Vagina (tissue), 2 donors: ENCODE results near the gene TBCD. TPM values are rescaled to one million over a fixed set of nuclear protein-coding genes. Genes with fewer than 3 reads are reported as not detected.

Source experiments
- DNase-seq, 2 donors: peaks; one replicate each; pipeline ENCODE4 v3.0.0-alpha.2; 2017; ENCODE audit errors: extremely low spot score in 2 of 2
- H3K27ac ChIP-seq: fragments of 200-600 bp; sonication (generic); one replicate; pipeline ENCODE4 v1.5.1; 2019
- H3K27me3 ChIP-seq: fragments of 200-600 bp; sonication (generic); one replicate; pipeline ENCODE4 v1.5.1; 2019
- H3K36me3 ChIP-seq, 2 donors: fragments of 200-600 bp; sonication (generic); one replicate each; pipeline ENCODE4 v1.5.1; 2017 to 2019
- H3K4me1 ChIP-seq: fragments of 200-600 bp; sonication (generic); one replicate; pipeline ENCODE4 v1.5.1; 2019
- H3K4me3 ChIP-seq, 2 donors: fragments of 200-600 bp; sonication (generic); 1 replicate in 1 of 2; 2 replicates in 1 of 2; pipeline ENCODE4 v1.5.1; 2016 to 2019
- H3K9me3 ChIP-seq: fragments of 200-600 bp; sonication (generic); one replicate; pipeline ENCODE4 v1.5.1; 2019
- POLR2A ChIP-seq, 2 donors: fragments of 450-650 bp; IDR thresholded peaks; one replicate each; pipeline ENCODE4 v1.6.1; 2017; ENCODE audit warnings: antibody characterized with exemption in 2 of 2, mild to moderate bottlenecking in 2 of 2, moderate library complexity in 2 of 2
- POLR2AphosphoS5 ChIP-seq, 2 donors: sonication (generic); formaldehyde crosslinking; IDR thresholded peaks; one replicate each; pipeline ENCODE4 v1.9.0; 2017; ENCODE audit warnings: antibody characterized with exemption in 2 of 2, mild to moderate bottlenecking in 2 of 2, low read depth in 1 of 2; ENCODE audit not compliant: insufficient read depth in 1 of 2
- intact Hi-C: fragments of 100-400 bp; cut with DNase I; formaldehyde crosslinking; loops from one replicate; pipeline ENCODE4 v1.15.1; 2023
- total RNA-seq: library from RNA; depleted of rRNA; stranded (reverse); fragments of >200 nt; gene quantifications from one replicate; pipeline ENCODE4 v1.2.3, GENCODE V29; 2016
- TF ChIP-seq, protein P1 (sequence below), 3 experiments: fragments of 450-650 bp in 2 of 3; fragments of 200-600 bp in 1 of 3; sonication (generic) in 1 of 3; IDR thresholded peaks; one replicate each; pipeline ENCODE4 v1.5.1; 2017 to 2019; ENCODE audit warnings: antibody characterized with exemption in 3 of 3, mild to moderate bottlenecking in 2 of 3, moderate library complexity in 2 of 3

The TBCD gene
- total RNA-seq, 1 donor from 2014 or later, result 79.3 TPM

DNA sequence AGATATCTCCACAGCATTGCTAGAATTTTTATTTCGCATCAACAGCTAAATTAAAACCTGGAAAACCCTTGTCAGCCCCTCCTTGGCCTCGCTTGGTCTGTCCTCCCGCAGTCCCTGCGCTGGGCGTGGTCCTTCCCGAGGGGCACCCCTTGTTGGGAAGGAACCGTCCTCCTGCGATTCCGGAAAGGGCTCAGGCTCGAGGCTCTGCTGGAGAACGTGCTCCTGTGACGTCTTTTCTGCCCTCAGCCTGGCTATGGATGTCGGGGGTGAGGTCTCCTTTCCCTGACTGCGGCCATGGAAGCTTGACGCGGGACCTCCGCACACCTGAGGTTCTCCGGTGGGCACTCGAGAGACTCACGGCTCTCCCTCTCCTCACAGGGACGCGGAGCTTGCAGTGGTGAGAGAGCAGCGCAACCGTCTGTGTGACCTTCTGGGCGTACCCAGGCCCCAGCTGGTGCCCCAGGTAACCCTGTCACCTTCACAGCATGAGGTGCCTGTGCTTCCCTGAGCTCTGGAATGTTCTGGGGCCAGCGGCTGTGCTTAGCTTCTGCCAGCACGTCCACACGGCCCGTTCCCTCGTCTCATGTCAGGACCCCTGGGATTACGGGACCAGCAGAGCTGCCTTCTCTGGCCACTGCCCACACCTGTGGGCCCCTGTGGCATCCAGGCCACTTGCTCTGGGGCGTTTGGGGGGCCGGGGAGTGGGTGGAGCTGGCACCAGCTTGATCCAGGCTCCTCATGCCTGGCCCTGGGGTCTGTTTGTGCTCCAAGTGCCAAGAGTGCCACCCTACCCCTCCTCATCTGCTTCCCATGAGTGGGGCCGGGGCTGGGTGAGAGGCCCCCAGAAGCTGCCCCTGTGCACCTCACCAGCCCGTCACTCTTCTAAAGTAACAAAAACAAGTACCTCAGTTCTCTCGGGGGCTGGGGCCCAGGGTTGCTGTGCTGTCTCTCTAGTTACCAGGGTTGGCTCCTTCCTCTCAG is 189.4 kb downstream of the TBCD start:
- H3K4me1 ChIP-seq, result no peaks in the 10 kb centered on the region
- intact Hi-C loops, result no loop called here
- H3K9me3 ChIP-seq, result peaks cover 19% of the 10 kb centered on the region
- no peaks in the 10 kb centered on the region for H3K27me3 ChIP-seq
- H3K36me3 ChIP-seq, result peaks cover 0 to 81% of the 10 kb centered on the region in 2 donors
- DNase-seq, result no peak
- no peak for TF ChIP-seq POLR2AphosphoS5 (IDR thresholded peaks at IDR 0.05; ENCODE audit: insufficient read depth in 1 of 2, low read depth in 1 of 2)
- no peak overlapping the region for H3K4me3 ChIP-seq
- no peak overlapping the region for H3K27ac ChIP-seq

DNA sequence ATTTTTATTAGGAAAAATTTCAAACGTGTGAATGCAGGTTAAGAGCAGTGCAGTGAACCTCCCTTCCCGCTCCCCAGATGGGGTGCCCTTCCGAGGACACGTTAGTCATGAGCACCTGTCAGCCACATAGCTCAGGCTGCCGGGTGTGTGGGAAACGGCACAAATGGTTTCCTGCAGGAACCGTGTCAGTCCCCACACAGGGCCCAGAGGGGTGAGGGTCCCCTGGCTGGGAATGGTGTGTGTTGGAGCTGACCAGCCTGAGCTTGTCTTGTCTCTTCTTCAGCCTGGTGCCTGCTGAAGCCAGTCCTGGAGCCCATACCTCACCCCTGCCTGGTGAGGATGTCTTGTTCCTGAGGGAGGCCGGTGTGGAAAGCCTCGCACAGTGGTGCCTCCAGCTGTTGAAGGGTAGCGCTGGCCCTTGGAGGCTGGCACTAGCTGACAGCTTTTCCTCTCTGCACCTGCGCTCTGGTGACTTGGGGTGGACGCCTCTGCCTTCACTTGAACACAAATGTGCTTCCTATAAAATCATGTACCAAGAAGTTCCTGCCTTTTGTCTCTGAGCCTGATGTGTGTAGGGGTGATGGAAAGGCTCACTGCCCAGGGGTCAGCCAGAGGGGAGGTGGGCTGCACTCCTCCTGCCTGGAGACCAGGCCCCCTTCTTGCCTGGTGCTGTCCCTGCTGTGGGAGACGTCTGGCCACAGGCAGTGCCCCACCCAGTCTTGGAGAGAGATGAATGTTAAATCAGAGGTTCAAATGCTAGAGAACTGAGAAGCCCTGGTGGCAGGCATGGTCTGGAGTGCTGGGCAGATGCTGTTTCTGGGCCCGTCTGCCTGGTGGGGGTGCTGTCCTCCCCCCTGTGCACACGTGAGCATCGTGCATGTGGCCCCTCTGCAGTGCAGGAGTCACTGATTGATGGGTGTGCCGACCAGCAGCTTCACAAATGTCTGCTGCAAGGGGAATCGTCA is 190.6 kb downstream of the TBCD start:
- Histone ChIP-seq H3K4me1 (no peaks in the 10 kb centered on the region), H3K27ac (no peak overlapping the region), H3K9me3 (peaks cover 19% of the 10 kb centered on the region), H3K36me3 (peaks cover 0 to 72% of the 10 kb centered on the region in 2 donors), H3K4me3 (no peak overlapping the region), H3K27me3 (no peaks in the 10 kb centered on the region)
- no peak for DNase-seq
- no peak for TF ChIP-seq POLR2AphosphoS5 (IDR thresholded peaks at IDR 0.05; ENCODE audit: insufficient read depth in 1 of 2, low read depth in 1 of 2)
- TF ChIP-seq, protein P1, sequence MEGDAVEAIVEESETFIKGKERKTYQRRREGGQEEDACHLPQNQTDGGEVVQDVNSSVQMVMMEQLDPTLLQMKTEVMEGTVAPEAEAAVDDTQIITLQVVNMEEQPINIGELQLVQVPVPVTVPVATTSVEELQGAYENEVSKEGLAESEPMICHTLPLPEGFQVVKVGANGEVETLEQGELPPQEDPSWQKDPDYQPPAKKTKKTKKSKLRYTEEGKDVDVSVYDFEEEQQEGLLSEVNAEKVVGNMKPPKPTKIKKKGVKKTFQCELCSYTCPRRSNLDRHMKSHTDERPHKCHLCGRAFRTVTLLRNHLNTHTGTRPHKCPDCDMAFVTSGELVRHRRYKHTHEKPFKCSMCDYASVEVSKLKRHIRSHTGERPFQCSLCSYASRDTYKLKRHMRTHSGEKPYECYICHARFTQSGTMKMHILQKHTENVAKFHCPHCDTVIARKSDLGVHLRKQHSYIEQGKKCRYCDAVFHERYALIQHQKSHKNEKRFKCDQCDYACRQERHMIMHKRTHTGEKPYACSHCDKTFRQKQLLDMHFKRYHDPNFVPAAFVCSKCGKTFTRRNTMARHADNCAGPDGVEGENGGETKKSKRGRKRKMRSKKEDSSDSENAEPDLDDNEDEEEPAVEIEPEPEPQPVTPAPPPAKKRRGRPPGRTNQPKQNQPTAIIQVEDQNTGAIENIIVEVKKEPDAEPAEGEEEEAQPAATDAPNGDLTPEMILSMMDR (IDR thresholded peaks at IDR 0.05), result no peak
- TF ChIP-seq POLR2A (IDR thresholded peaks at IDR 0.05), result no peak
- intact Hi-C loops, result no loop called here

DNA sequence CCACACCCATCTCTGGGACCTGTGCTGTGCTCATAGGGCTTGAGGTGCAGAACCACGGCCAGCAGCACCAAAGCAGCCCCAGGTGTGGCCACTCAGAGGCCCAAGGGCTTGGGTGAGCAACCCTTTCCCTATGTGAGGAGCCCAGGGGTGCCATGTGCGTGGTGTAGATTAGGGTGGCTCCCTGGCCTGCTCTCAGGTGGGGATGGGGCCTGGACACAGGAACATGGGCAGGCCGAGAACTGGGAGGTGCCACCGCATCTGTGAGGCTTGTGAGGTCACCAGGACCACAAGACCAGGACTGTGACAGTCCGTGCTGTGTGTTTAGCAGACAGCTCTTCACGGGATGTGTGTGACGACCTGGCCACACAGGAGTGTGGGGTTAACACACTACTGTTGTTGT is 191.5 kb downstream of the TBCD start:
- TF ChIP-seq, protein P1 (IDR thresholded peaks at IDR 0.05), result no peak
- TF ChIP-seq POLR2A (IDR thresholded peaks at IDR 0.05), result no peak
- no peak for TF ChIP-seq POLR2AphosphoS5 (IDR thresholded peaks at IDR 0.05; ENCODE audit: insufficient read depth in 1 of 2, low read depth in 1 of 2)
- DNase-seq, result no peak
- Histone ChIP-seq H3K4me3 (no peak overlapping the region), H3K36me3 (peaks cover 0 to 63% of the 10 kb centered on the region in 2 donors), H3K27ac (no peak overlapping the region), H3K4me1 (no peaks in the 10 kb centered on the region), H3K9me3 (peaks cover 19% of the 10 kb centered on the region), H3K27me3 (no peaks in the 10 kb centered on the region)
- intact Hi-C loops, result no loop called here

DNA sequence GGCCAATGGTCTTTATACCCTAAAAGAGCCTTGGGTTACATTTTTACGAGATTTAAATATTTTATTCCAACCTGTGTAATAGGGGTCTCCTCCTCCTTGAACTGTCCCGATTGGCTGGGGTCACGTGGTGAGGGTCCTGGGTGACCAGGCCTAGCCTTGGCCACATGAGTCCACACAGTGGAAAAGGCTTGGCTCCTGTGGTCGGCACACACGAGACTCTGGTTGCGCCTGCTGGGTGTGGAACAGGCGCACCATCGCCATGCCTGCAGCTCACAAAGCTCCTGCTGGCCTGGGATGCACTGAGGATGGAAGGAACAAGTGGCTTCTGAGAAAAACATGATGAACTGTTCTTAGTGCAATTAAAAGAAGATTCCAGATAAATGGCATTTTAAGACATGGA is 191.9 kb downstream of the TBCD start:
- intact Hi-C loops, result no loop called here
- Histone ChIP-seq H3K4me1 (no peaks in the 10 kb centered on the region), H3K4me3 (no peak overlapping the region), H3K27ac (no peak overlapping the region), H3K36me3 (peaks cover 0 to 59% of the 10 kb centered on the region in 2 donors), H3K27me3 (no peaks in the 10 kb centered on the region), H3K9me3 (peaks cover 19% of the 10 kb centered on the region)
- TF ChIP-seq, protein P1 (IDR thresholded peaks at IDR 0.05), result no peak
- TF ChIP-seq POLR2A (IDR thresholded peaks at IDR 0.05) (no peak), POLR2AphosphoS5 (IDR thresholded peaks at IDR 0.05; ENCODE audit: insufficient read depth in 1 of 2, low read depth in 1 of 2) (no peak)
- DNase-seq, result no peak

DNA sequence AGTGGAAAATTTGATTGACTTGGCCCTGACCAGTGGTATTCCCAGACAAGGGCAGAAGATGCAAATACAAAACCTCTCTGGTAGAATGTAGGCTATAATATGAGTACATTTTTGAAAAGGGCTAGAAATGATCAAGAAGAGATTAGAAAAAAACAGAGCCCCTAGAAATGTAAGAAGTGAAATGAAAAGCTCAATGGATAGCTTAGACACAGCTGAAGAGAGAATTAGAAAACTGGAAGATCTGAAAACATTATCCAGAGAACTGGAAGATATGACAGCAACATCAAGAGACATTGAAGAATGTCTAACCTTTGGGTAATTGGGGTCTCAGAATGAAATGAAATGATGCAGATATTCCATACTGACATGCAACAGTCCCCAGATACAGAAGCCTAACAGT is 193.1 kb downstream of the TBCD start:
- H3K9me3 ChIP-seq, result peaks cover 19% of the 10 kb centered on the region
- no peaks in the 10 kb centered on the region for H3K27me3 ChIP-seq
- intact Hi-C loops, result loop anchor here (5.0 kb wide), 1 partner anchor 458 kb away; no protein-coding TSS in a partner anchor
- no peak overlapping the region for H3K4me3 ChIP-seq
- no peak overlapping the region for H3K27ac ChIP-seq
- H3K36me3 ChIP-seq, result peaks cover 0 to 56% of the 10 kb centered on the region in 2 donors
- TF ChIP-seq POLR2AphosphoS5 (IDR thresholded peaks at IDR 0.05; ENCODE audit: insufficient read depth in 1 of 2, low read depth in 1 of 2), result no peak
- no peak for TF ChIP-seq POLR2A (IDR thresholded peaks at IDR 0.05)
- TF ChIP-seq, protein P1 (IDR thresholded peaks at IDR 0.05), result no peak
- H3K4me1 ChIP-seq, result no peaks in the 10 kb centered on the region
- no peak for DNase-seq
